Nephron progenitor cell (in vitro differentiated cells): ENCODE results near the gene GJB5.
"Not testable (repeated sequence)": the region's sequence is repeated elsewhere in the genome, so short reads cannot be mapped to it uniquely, and the experiment has no call there.

Experiments used
- DNase-seq: peaks from one replicate; pipeline ENCODE4 v3.0.0; 2021
- H3K27ac Mint-ChIP-seq: 2 replicates; pipeline ENCODE4 v1.8.0; 2021; ENCODE audit warnings: mild to moderate bottlenecking, moderate library complexity, mixed read lengths
- H3K27me3 Mint-ChIP-seq: 2 replicates; pipeline ENCODE4 v1.8.0; 2021; ENCODE audit warnings: mild to moderate bottlenecking, low read depth, mixed read lengths; ENCODE audit not compliant: poor library complexity
- H3K36me3 Mint-ChIP-seq: 2 replicates; pipeline ENCODE4 v1.8.0; 2021; ENCODE audit warnings: low read depth, mixed read lengths
- H3K4me1 Mint-ChIP-seq: 2 replicates; pipeline ENCODE4 v1.8.0; 2021; ENCODE audit warnings: mixed read lengths
- H3K4me3 Mint-ChIP-seq: 2 replicates; pipeline ENCODE4 v1.8.0; 2021; ENCODE audit warnings: mild to moderate bottlenecking, moderate library complexity, mixed read lengths
- H3K9me3 Mint-ChIP-seq: 2 replicates; pipeline ENCODE4 v1.8.0; 2021; ENCODE audit warnings: mild to moderate bottlenecking, moderate library complexity, mixed read lengths
- CTCF ChIP-seq: fragments of 200-600 bp; sonication (generic); IDR thresholded peaks from 2 replicates; pipeline ENCODE4 v1.5.0; 2021; ENCODE audit warnings: antibody characterized with exemption

GJB5 gene

GRCh38 chr1:34721646-34722355, 33.0 kb upstream of the GJB5 start:
- no peak for TF ChIP-seq CTCF
- H3K27me3 Mint-ChIP-seq, result peaks cover 56% of the 10 kb centered on the region
- H3K36me3 Mint-ChIP-seq, result no peaks in the 10 kb centered on the region
- H3K4me1 Mint-ChIP-seq, result no peaks in the 10 kb centered on the region
- no peaks in the 10 kb centered on the region for H3K9me3 Mint-ChIP-seq
- H3K4me3 Mint-ChIP-seq, result no peak overlapping the region
- no peak overlapping the region for H3K27ac Mint-ChIP-seq
- DNase-seq, result no peak

GRCh38 chr1:34726861-34727260, 28.0 kb upstream of the GJB5 start:
- H3K4me3 Mint-ChIP-seq, result no peak overlapping the region

DNA sequence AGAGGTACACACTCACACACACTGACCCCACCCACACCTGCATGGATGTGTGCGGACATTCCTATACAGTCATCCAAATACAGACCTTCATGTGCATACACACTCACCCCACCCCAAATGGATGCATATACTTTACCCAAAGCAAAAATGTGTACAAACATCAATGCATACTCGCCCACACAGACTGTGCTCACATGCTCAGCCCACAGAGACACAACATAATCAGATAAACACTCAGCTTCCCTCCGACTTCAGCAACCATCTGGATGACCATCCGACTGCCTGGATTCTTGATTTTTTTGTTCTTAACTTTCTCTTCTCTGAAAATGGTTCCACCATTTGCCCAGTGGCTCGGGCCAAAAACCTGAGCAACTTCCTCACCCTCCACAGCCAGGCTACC, 24.4 kb upstream of the GJB5 start:
- H3K27me3 Mint-ChIP-seq, result peaks cover 36% of the 10 kb centered on the region
- no peaks in the 10 kb centered on the region for H3K36me3 Mint-ChIP-seq
- H3K9me3 Mint-ChIP-seq, result no peaks in the 10 kb centered on the region
- TF ChIP-seq CTCF, result no peak
- DNase-seq, result no peak
- no peak overlapping the region for H3K4me3 Mint-ChIP-seq
- no peaks in the 10 kb centered on the region for H3K4me1 Mint-ChIP-seq
- no peak overlapping the region for H3K27ac Mint-ChIP-seq

More at GRCh38 chr1:34726861-34727260, 28.0 kb upstream of the GJB5 start:
- H3K27me3 Mint-ChIP-seq, result peaks cover 47% of the 10 kb centered on the region
- no peak for DNase-seq
- TF ChIP-seq CTCF, result no peak
- H3K27ac Mint-ChIP-seq, result no peak overlapping the region
- H3K36me3 Mint-ChIP-seq, result no peaks in the 10 kb centered on the region
- H3K9me3 Mint-ChIP-seq, result no peaks in the 10 kb centered on the region
- no peaks in the 10 kb centered on the region for H3K4me1 Mint-ChIP-seq

- DNase-seq, H3K9me3 Mint-ChIP-seq, H3K27ac Mint-ChIP-seq, H3K4me1 Mint-ChIP-seq, H3K36me3 Mint-ChIP-seq, H3K4me3 Mint-ChIP-seq: not testable (repeated sequence)
- peaks cover 23% of the 10 kb centered on the region for H3K27me3 Mint-ChIP-seq
These were observed 22.0 kb upstream of the GJB5 start for GRCh38 chr1:34732831-34733230.

- Mint-ChIP-seq H3K36me3 (no peaks in the 10 kb centered on the region), H3K9me3 (no peaks in the 10 kb centered on the region), H3K4me3 (no peak overlapping the region), H3K27me3 (peaks cover 23% of the 10 kb centered on the region), H3K4me1 (peaks cover 5% of the 10 kb centered on the region), H3K27ac (no peak overlapping the region)
- TF ChIP-seq CTCF, result no peak
- no peak for DNase-seq
These were observed 18.2 kb upstream of the GJB5 start for GRCh38 chr1:34736692-34737091.

DNA sequence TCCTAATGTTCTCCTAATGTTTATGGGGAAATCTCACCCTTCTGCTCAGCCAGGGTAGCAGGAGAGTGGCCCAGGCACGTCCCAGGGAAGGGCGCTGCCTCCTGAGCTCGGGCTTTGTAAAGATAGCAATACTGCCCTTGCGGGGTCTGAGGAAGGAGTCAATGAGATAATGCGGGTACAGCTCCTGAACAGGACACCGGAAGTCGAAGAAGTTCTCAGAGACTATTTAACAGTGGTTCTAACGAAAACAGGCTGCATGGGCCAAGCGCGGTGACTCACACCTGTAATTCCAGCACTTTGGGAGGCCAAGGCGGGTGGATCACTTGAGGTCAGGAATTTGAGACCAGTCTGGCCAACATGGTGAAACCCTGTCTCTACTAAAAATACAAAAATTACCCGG, 17.6 kb upstream of the GJB5 start:
- not testable (repeated sequence) for H3K4me3 Mint-ChIP-seq, H3K4me1 Mint-ChIP-seq, H3K36me3 Mint-ChIP-seq, H3K9me3 Mint-ChIP-seq, DNase-seq, H3K27ac Mint-ChIP-seq
- H3K27me3 Mint-ChIP-seq, result peaks cover 23% of the 10 kb centered on the region

DNA sequence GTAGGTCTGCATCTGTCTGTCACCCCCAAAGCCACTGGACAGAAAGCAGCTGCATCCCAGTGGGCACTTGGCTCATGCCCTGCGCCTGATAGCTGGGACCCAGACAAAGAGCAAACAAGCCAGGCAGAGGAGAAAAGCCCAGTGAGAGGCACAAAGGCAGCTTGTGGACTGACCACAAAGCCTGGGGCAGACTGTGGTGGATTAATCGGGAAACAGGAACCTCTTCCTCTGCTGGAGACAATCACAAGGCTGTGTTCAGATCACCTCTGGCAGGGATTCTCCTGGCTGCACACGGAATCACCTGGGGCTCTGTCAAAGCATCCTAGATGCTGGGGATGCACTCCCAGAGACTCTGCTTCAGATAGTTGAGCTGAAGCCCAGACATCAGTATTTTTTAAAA, 15.2 kb upstream of the GJB5 start:
- H3K4me3 Mint-ChIP-seq, result no peak overlapping the region
- no peak for TF ChIP-seq CTCF
- no peaks in the 10 kb centered on the region for H3K36me3 Mint-ChIP-seq
- DNase-seq, result no peak
- peaks cover 24% of the 10 kb centered on the region for H3K27me3 Mint-ChIP-seq
- no peak overlapping the region for H3K27ac Mint-ChIP-seq
- peaks cover 5% of the 10 kb centered on the region for H3K4me1 Mint-ChIP-seq
- no peaks in the 10 kb centered on the region for H3K9me3 Mint-ChIP-seq
